KG1 (cell line): ENCODE data around the gene LONP2.
"Not testable (repeated sequence)": the region's sequence is repeated elsewhere in the genome, so short reads cannot be mapped to it uniquely, and the experiment has no call there.

Source experiments
- DNase-seq: peaks from one replicate; lab custom pipeline; 2025; lab: John Stamatoyannopoulos, UW

LONP2 gene

DNA sequence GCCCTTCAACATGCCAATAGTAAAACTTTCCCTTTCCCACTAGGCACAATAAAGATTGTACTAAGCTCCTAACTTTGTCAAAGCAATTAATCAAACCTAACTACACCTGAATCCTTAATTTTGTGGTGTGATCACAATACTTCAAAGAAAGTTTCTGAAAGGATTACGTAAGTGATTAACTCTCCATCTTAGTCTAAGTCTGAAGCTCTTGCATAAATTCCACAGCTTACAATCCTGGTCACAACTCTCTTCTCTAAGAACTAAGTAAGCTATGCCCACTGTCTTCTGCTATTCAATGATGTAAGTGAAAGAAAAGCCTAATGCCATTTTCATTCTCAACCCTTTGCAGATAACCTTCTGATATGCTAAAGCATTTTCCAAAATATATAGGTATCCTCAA is 125.7 kb downstream of the LONP2 start:
- no peak for DNase-seq

DNA sequence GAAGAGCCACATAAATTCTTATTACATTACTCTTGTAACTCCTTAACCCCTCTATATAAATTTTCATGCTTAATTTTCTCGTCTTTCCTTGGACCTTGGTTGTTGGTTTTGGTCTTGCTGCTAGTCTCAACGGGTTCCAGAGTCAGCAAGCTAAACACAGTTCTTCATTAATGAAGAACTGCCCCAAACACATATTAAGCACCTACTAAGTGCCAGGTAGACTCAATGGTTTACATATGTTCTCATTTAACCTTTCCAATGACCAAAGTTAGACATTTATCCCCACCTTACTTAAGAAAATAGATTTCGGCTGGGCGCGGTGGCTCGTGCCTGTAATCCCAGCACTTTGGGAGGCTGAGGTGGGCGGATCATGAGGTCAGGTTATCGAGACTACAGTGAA is 126.1 kb downstream of the LONP2 start:
- no peak for DNase-seq

DNA sequence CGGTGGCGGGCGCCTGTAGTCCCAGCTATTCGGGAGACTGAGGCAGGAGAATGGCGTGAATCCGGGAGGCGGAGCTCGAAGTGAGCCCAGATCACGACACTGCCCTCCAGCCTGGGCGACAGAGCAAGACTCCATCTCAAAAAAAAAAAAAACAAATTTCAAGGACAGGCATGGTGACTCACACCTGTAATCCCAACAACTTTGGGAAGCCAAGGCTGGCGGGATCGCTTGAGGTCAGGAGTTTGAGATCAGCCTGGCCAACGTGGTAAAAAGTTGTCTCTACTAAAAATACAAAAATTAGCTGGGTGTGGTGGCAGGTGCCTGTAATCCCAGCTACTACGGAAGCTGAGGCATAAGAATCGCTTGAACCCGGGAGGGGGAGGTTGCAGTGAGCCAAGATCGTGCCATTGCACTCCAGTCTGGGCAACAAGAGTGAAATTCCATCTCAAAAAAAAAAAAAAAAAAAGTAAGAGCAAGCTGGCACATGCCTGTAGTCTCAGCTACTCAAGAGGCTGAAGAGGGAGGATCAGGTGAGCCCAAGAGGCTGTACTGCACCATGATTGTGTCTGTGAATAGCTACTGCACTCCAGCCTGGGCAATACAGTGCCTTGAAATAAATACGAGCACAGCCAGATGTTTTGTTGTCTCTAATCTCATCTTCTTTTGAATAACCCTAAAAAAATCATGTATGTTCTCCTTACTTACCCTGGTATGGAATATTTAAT is 126.7 kb downstream of the LONP2 start:
- DNase-seq, result not testable (repeated sequence)

DNA sequence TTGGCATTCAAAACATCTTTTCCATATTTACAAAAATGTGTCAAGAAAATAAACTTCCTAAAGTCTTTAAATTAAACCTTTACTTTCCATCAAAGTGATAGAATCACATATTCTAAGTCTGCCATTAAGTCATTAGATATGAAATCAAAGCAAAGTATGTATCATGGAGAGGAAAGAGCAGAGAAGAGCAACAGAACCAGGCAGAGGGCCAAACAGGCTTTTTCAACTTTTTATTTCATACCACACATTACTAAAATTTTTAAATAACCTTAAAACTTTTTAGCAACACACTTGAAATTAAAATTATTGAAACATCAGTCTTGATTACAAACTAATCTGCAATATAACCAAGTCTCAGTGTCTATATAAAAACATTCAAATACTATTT is 127.3 kb downstream of the LONP2 start:
- no peak for DNase-seq

DNA sequence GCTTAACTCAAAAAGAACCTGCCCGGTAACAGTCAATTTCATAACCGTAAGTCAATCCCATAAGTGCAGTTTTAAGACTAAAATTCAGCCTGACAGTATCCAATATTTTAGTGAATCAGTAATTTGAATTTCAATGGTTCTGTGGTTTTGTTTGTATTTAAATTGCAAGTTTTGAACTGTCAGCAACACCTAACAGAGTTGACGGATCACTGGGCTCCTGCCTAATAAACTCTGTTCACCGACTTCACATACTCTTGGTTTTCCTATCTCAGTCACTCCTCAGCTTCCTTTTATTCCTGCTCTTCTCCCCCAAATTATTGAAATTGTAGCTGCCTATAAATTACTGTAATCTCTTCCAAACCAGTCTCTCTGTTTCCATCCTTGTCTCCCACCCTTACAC is 128.6 kb downstream of the LONP2 start:
- DNase-seq, result no peak

DNA sequence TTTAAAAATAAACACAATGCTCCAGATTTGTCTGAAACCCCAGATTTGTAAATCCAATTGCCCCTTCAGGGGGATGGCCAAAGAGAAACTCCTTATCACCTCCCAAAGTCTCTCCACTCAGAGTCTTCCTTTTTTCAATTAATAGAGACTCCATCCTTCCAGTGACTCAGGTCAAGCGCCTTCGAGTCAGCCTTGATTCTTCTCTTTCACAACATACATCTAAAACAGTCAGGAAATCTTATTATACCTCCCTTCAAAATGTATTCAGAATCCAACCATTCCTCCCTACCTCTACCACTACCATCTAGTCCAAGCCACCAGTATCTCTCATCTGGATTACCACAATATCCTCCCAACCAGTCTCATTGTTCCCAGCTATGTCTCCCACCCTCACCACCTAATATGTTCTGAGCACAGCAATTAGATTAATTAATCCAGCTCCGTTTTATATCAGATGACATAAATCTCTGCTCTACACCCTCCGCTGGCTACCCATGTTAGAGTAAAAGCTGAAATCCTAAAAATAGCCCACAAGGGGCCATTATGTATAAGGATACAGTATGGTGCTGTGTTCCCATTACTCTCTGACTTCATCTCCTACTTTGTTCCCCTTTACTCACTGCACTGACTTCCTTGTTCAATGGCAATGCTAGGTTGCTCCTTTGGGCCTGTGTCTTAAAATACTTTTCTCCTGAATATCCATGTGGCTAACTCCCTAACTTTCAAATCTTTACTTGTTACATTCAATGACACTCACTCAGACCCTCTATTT is 129.3 kb downstream of the LONP2 start:
- no peak for DNase-seq

DNA sequence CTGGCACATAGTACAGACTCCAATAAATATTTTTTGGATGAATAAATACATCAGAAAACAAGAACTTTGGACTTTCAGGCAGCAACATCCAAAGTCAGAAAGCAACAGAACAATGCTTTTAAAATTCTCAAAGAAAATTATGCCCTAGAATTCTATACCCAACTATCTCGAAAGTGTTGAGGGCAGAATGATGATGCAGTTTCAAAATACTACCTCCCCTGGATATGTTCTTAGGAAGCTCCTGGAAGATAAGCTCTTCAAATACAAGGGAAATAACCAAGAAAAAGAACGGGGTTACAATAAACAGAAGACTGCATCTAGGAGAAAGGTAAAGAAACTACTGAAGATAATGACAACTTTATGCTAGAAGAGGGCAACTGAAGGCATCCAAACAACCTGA is 130.2 kb downstream of the LONP2 start:
- DNase-seq, result no peak

DNA sequence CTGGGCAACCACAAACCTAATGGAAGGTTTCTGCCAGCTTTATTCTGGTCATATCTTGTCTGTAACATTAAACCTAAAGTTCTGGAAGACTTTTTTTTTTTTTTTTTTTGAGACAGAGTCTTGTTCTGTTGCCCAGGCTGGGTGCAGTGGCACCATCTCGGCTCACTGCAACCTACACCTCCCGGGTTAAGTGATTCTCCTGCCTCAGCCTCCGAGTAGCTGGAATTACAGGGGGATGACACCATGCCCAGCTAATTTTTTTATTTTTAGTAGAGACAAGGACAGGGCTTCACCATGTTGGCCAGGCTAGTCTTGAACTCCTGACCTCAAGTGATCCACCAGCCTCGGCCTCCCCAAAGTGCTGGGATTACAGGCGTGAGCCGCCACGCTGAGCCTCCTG is 133.2 kb downstream of the LONP2 start:
- not testable (repeated sequence) for DNase-seq

DNA sequence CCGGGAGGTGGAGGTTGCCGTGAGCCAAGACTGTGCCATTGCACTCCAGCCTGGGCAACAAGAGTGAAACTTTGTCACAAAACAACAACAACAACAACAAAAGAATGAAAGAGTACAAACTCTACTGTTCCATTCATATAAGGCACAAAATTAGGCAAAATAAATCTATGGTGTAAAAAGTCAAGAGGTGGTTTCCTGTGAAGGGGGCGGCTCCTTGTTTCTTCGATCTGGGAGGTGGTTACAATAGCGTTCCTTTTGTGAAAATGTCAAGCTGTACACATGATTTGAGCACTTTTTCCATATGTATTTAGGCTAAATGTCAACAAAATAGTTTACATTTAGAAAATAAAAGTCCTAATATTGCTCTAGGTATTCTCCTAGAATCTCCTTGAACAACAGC is 134.2 kb downstream of the LONP2 start:
- no peak for DNase-seq

DNA sequence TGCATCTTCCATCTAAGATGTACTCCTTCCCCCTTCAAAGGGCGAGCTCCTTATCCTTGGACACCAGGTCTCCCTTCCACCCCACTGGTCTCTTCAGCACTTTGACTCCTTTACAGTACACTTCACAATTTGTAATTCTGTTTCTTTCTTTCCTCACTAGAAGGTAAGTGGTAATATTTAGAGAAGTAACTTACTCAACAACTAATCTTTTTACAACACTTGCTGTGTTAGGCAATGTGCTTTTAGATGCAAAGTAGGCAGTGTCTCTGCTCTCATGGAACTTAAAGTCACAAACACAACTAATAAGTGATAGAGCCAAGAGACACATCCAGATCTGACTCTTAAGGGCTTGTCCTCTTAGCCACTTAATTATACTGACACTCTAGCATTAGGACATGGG is 134.7 kb downstream of the LONP2 start:
- DNase-seq, result no peak

DNA sequence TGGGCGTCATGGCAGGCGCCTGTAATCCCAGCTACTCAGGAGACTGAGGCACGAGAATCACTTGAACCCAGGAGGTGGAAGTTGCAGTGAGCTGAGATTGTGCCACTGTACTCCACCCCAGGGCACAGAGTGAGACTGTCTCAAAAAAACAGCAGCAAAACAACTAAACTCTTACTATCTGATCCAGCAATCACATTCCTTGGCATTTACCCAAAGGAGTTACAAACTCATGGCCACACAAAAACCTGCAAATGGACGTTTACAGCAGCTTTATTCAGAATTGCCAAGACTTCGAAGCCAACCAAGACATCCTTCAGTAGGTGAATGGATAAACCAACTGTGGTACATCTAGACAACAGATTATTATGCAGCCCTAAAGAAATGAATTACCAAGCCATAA is 137.1 kb downstream of the LONP2 start:
- DNase-seq, result no peak

DNA sequence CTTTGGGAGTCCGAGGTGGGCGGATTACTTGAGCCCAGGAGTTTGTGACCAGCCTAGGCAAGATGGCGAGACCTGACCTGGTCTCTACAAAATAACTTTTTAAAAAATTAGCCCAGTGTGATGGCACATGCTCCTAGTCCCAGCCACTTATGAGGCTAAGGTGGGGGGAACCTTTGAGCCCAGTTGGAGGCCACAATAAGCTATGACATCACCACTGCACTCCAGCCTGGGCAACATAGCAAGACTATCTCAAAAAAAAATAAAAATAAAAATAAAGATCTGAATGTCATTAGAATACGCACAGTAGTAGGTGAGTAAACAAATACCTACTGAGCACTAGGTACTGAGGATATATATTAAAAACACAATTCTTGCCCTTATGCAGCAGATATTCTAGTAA is 138.0 kb downstream of the LONP2 start:
- DNase-seq, result no peak

DNA sequence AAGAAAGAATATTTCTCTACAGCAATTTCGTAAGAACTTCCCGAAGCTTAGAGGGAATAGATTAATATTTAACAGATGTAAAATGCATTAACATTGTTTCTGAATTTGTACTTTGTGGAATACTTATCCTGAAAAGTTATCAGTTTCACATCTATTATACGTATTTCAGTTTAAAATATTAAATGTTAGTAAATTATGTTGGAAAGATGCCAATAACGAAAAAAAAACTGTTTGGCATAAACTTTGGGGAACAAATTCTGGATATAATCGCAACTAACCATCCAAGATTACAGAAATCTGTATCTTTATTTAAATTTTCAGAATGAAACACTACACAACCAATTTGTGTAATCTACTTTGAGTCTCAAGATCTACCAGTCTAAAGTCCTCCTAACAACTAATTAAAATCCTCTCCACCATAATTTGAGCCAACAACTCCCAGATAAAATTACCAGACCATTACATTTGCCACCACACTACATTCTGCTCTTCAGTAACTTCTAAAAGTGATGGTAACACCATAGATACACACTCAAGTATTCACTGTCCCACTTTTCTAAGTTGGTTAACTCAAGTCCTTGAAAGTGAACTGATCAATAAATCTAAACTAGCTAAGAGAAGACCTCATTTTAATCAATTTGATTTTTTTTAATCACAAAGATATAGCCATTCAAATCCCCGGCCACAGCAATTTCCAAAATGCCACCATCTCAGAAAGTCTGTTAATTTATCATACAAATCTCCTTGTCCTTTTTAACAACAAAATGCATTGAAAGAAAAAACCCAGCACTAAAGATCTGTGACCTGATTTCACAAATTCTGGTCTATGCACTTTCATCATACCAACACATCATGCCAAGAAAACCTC is 139.1 kb downstream of the LONP2 start:
- DNase-seq, result no peak

DNA sequence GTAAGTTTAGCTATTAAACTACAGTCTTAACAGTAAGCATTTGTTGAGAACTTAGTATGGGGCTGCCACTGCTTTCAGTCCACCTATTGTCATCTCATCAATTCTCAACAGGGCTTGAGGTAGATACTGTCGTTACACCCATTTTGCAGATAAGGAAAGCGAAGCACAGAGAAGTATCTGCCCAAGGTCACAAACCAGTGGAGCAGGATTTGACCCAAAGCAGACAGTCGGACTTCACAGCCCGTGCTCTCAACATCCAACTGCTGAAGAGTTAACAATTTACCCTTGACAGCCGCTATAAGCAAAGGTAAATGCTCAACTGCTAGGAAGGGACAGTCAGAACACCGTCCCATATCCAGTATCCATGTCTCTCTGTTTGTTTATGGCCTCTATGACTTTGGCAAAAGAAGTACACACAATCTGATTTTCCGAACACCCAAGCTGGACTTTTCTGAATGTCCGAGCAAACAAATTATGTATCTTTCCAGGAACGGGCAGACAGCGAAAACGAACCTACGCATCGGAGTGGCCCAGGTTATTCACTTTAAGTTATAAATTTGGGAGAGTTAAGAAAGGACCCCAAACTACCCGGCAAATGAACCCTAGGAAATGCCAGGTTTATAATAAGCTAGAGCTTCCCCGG is 139.9 kb downstream of the LONP2 start:
- DNase-seq, result no peak

DNA sequence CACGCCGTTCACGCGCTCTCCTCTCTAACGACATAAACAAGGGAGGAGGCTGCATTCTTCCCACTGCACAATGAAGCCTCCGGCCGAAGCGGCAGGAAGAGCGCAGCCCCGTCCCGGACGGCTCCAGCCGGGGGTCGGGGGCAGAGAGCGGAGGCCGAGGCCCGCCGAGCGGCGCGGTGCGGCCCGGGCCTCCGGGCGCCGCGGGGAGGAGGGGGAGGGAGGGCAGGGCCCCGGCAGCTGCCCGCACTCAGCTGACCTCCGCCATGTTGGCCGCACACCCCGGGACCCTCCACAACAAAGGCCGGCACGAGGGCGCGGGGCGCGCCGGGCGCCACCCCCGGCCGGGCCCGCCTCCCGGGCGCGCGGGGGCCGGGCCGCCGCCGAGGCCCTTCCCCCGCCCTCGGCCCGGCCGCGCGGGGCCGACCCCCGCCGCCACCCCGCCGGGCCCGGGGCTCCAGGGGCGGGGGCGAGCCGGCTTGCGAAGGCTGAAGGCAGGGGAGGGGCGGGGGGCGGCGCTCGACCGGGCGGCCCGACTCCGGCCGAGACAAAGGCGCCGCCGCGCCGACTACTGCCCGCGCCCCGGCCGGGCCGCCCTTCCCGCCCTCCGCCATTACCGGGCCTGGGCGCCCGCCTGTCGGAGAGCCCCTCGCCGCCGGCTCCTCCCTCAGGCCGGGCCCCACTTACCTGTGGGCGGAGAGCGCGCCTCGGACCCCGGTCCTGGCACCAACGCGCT is 140.6 kb downstream of the LONP2 start:
- no peak for DNase-seq

DNA sequence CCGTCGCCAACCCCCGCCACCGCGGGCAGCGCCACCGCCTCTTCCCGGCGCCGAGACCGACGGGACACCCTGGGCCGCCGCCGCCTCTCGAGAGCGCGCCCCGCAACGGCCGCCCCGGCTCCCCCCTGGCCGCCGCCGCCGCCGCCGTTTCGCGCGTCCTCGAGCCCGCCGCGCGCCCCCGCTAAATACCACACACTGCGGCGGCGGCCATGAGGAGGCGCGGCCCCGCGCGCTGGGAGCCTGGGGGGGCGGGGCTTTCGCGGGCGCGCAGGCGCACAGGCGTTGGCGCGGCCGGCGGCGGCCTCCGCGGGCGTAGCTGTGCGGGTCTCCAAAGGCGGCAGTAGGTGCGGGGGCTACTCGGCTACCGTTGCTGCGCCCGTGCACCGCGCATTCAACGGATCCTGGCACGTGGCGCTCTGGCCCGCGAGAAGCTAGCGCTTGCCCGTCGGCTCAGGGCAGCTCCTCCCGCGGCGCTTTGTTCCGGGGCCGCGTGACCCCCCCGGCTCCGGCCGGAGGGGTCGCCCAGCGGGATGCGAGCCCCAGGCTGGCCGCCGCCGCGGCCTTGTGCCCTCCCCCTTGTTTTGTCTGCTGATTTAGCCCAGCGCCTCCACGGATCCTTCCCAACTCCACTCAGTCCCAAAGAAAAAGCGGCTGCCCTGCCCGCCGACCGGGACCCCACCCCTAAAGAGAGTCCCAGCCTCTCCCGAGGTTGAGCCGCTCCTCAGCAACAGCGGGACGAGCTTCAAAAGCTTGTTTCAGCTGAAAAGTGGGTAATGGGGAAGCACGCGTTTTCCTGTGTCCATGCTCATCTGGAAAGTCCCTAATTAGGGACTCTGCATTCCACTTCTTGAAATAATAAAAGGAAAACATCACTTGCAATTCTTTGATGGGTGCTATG is 141.4 kb downstream of the LONP2 start, which contains the start of gene SIAH1:
Gene SIAH1 (minus strand): TSS at position 161 of the 898 bp plus-strand sequence. CDS start 22,985 bp downstream, outside the sequence.
- peak; percentile 61 for DNase-seq

DNA sequence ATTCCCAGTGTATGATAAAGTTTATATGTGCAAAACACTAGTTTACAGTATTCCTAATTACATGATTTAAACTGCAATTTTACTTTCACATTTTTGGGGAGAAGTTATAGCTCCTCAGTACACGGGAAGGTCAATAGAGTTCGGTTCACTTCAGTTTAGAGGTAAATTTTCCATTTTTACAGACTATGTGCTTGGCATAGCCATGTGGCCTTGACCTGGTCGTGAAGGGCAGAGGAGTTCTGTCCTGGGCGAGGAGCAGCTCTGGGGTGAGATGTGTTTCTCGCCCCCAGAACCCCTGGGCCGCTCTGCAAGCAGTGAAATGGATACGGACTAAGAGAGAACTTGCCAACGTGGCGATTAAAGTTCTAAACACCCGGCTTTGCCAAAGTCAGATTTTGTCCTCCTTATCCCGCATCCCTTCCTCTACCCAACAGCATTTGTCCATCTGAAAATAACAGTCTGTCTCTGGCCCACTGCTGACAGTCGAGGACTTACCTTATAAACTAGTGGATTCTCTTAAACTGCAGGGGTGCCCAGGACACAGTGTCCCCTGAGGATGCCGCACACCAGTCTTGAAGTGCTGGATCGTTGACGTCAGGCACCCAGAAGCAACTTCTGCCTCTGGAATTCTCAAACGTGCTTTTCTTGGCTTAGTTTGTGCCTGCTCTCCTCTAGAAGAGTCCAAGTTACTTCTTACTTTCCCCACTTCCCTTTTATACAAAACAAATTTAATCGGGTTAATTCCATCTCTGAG is 142.6 kb downstream of the LONP2 start:
- no peak for DNase-seq

DNA sequence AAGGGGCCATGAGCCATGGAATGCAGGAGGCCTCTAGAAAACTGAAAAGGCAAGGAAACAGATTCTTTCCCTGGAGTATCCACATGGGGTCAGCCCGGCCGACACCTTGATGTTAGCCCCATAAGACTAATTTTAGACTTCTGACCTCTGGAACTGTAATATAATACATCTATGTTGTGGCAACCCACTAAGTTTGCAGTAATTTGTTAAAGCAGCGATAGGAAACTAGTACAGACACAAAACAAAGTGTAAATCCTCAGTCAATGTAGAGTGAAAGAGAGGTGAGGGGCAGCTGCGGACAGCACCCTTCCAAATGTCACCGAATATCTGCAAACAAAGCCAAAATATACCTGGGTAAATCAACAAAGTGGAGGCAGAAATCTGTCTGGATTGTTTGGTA is 148.3 kb downstream of the LONP2 start:
- no peak for DNase-seq

DNA sequence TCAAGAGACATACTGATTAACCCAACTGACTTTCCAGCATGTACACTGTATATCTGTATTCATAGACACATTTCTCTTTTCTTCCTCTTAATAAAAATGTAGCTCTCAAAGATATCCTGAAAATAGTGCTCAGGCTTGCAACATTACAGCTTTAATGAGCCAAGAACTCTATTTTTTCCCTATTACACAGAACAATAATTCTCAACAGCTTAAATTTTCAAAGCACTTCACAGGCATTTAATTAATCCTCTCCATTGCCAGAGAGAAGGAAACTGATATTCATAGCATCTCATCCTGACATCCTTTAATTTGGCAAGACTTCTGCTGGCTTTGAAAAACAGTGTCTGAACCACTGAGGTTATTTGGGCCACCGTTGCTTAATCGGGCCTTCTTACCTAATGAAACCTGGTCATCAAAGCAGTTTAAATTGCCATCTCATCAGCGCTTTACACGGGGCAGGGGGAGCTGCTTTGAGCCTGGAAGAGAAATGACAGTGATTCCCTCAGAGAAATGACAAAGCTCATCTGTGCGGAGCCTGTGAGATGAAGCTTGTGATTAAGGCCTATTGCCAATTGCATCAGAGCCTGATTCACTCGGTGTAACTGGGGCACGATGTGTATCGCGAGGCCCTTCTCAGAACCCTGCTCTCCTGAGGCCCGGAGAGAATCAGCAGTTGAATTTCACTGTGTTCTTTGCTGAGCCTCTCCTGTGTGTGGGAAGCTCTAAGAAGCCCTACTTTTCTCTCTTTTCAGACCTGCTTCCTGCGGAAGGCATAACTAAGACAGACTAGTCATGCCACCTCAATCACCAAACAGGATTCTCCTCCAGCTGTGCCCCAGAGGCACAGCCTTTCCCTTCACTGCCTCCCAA is 149.6 kb downstream of the LONP2 start:
- DNase-seq, result no peak
